HepG2 (cell line): ENCODE data around the gene QSOX1. TPM values are rescaled to one million over a fixed set of nuclear protein-coding genes. Genes with fewer than 3 reads are reported as not detected.

Experiments
- CSRNP1 ChIP-seq: sonication (generic); formaldehyde crosslinking; IDR thresholded peaks from 2 replicates; pipeline ENCODE4 v1.8.1; 2023; ENCODE audit warnings: mild to moderate bottlenecking, missing genetic modification reagents
- HHEX ChIP-seq: IDR thresholded peaks from 2 replicates; pipeline ENCODE4 v1.6.1; 2016; ENCODE audit warnings: control low read depth
- HIVEP1 ChIP-seq: sonication (generic); formaldehyde crosslinking; IDR thresholded peaks from 2 replicates; pipeline ENCODE4 v1.4.0; 2020; ENCODE audit warnings: mild to moderate bottlenecking, missing genetic modification reagents
- MYPOP ChIP-seq: sonication (generic); formaldehyde crosslinking; IDR thresholded peaks from 2 replicates; pipeline ENCODE4 v1.8.1; 2023; ENCODE audit warnings: mild to moderate bottlenecking, moderate library complexity, missing genetic modification reagents
- PHF20 ChIP-seq: sonication (generic); formaldehyde crosslinking; IDR thresholded peaks from 2 replicates; pipeline ENCODE4 v1.5.0; 2020; ENCODE audit warnings: mild to moderate bottlenecking, missing genetic modification reagents
- SPEN ChIP-seq: sonication (generic); formaldehyde crosslinking; IDR thresholded peaks from 2 replicates; pipeline ENCODE4 v1.5.1; 2020; ENCODE audit warnings: low read depth, mild to moderate bottlenecking, missing genetic modification reagents
- TFDP1 ChIP-seq: IDR thresholded peaks from 2 replicates; pipeline ENCODE4 v1.6.1; 2016; ENCODE audit warnings: missing compliant biosample characterization, missing genetic modification reagents, borderline replicate concordance
- TRIM24 ChIP-seq: sonication (generic); formaldehyde crosslinking; IDR thresholded peaks from 2 replicates; pipeline ENCODE4 v1.8.0; 2022; ENCODE audit warnings: mild to moderate bottlenecking, missing genetic modification reagents
- ZBTB34 ChIP-seq: sonication (generic); formaldehyde crosslinking; IDR thresholded peaks from 2 replicates; pipeline ENCODE4 v1.8.0; 2022; ENCODE audit warnings: mild to moderate bottlenecking, missing genetic modification reagents
- ZNF253 ChIP-seq: sonication (generic); formaldehyde crosslinking; IDR thresholded peaks from 2 replicates; pipeline ENCODE4 v1.8.0; 2022; ENCODE audit warnings: mild to moderate bottlenecking, missing genetic modification reagents, borderline replicate concordance
- ZNF431 ChIP-seq: sonication (generic); formaldehyde crosslinking; IDR thresholded peaks from 2 replicates; pipeline ENCODE4 v1.9.0; 2022; ENCODE audit warnings: missing genetic modification reagents, low read depth, mild to moderate bottlenecking, borderline replicate concordance
- ZNF501 ChIP-seq: sonication (generic); formaldehyde crosslinking; IDR thresholded peaks from 2 replicates; pipeline ENCODE4 v1.5.1; 2020; ENCODE audit warnings: mild to moderate bottlenecking, moderate library complexity, missing genetic modification reagents
- ZNF552 ChIP-seq: sonication (generic); formaldehyde crosslinking; IDR thresholded peaks from 2 replicates; pipeline ENCODE4 v1.9.0; 2022; ENCODE audit warnings: missing genetic modification reagents, mild to moderate bottlenecking, borderline replicate concordance
- ZNF629 ChIP-seq: sonication (generic); formaldehyde crosslinking; conservative IDR thresholded peaks from 2 replicates; pipeline ENCODE4 v1.5.0; 2020; ENCODE audit warnings: missing genetic modification reagents
- ZNF687 ChIP-seq: sonication (generic); formaldehyde crosslinking; IDR thresholded peaks from 2 replicates; pipeline ENCODE4 v1.5.1; 2020; ENCODE audit warnings: mild to moderate bottlenecking, missing genetic modification reagents, moderate library complexity
- ZNF781 ChIP-seq: sonication (generic); formaldehyde crosslinking; IDR thresholded peaks from 2 replicates; pipeline ENCODE4 v1.5.1; 2020; ENCODE audit warnings: borderline replicate concordance, mild to moderate bottlenecking, missing genetic modification reagents; ENCODE audit errors: not compliant biosample characterization
- polyA plus RNA-seq, 8 experiments: library from polyadenylated mRNA; depleted of rRNA in 3 of 8; stranded (reverse) in 7 of 8; unstranded in 1 of 8; fragments of >200 nt; fragmentation: Illumina TruSeq in 4 of 8; extraction: Trizol in 4 of 8; gene quantifications; 2 replicates each; pipeline versions ENCODE4 v1.2.1 to v1.2.3, GENCODE V29; 2011 to 2016; ENCODE audit warnings: low read depth in 4 of 8, missing spikeins in 1 of 8, mixed read lengths in 1 of 8; ENCODE audit not compliant: insufficient read depth in 1 of 8
- total RNA-seq, 5 experiments: library from RNA; depleted of rRNA; stranded (reverse); fragments of >200 nt; fragmentation: Illumina TruSeq; extraction: Trizol; gene quantifications; 2 replicates each; pipeline ENCODE4 v1.2.3, GENCODE V29; 2016; ENCODE audit warnings: low read depth in 1 of 5

The QSOX1 gene
- total and polyA plus RNA-seq, 2 of the 13 experiments (the other 11 are each of a cell fraction or from before 2014, with no cell fraction given): 6.8 to 40.2 TPM

- TF ChIP-seq TFDP1 (peak; percentile 16; the same call in 1 of the 2 replicates), MYPOP (CRISPR knock-in tag) (peak; percentile 94), PHF20 (CRISPR knock-in tag) (peak; percentile 72; the same call in 1 of the 2 replicates), TRIM24 (CRISPR knock-in tag) (no peak), ZNF629 (CRISPR knock-in tag) (no peak), ZNF501 (CRISPR knock-in tag) (peak; percentile 57; the same call in 1 of the 2 replicates), ZNF687 (CRISPR knock-in tag) (peak; percentile 82), ZBTB34 (no peak), ZNF781 (CRISPR knock-in tag) (no peak), ZNF552 (no peak), HIVEP1 (CRISPR knock-in tag) (no peak), CSRNP1 (CRISPR knock-in tag) (no peak), ZNF431 (CRISPR knock-in tag) (no peak), ZNF253 (CRISPR knock-in tag) (0 out of 2 replicates have a peak, but pooled peaks have one; percentile 21), SPEN (CRISPR knock-in tag) (peak; percentile 66; the same call in 1 of the 2 replicates), HHEX (CRISPR knock-in tag) (no peak)
Measured at GRCh38 chr1:180154325-180155181, at the start of gene QSOX1 (continued).
